Smooth muscle cell (in vitro differentiated cells): ENCODE measurements around the gene TSPEAR. TPM values are rescaled to one million over a fixed set of nuclear protein-coding genes. Genes with fewer than 3 reads are reported as not detected.

ENCODE experiments used
- DNase-seq: peaks from one replicate; lab custom pipeline; 2025; ENCODE audit not compliant: unreplicated experiment; lab: John Stamatoyannopoulos, UW
- H2AFZ ChIP-seq: fragments of 200-600 bp; sonication (generic); 2 replicates; pipeline ENCODE4 v1.6.0; 2016; ENCODE audit warnings: antibody characterized with exemption, low read depth, mild to moderate bottlenecking
- H3F3A ChIP-seq: fragments of 200-600 bp; sonication (generic); 2 replicates; pipeline ENCODE4 v1.6.0; 2017; ENCODE audit warnings: antibody characterized with exemption, low read depth
- H3K27ac ChIP-seq: fragments of 200-600 bp; sonication (generic); 2 replicates; pipeline ENCODE4 v1.5.1; 2016; ENCODE audit warnings: low read depth, mild to moderate bottlenecking
- H3K27me3 ChIP-seq: fragments of 200-600 bp; sonication (generic); 2 replicates; pipeline ENCODE4 v1.6.1; 2016; ENCODE audit warnings: low read depth, mild to moderate bottlenecking
- H3K36me3 ChIP-seq: fragments of 200-600 bp; sonication (generic); 2 replicates; pipeline ENCODE4 v1.5.1; 2016; ENCODE audit warnings: low read depth
- H3K4me1 ChIP-seq: fragments of 200-600 bp; sonication (generic); 2 replicates; pipeline ENCODE4 v1.5.1; 2016; ENCODE audit warnings: low read depth
- H3K4me2 ChIP-seq: fragments of 200-600 bp; sonication (generic); 2 replicates; pipeline ENCODE4 v1.6.0; 2016; ENCODE audit warnings: mild to moderate bottlenecking
- H3K4me3 ChIP-seq: fragments of 200-600 bp; sonication (generic); 2 replicates; pipeline ENCODE4 v1.5.1; 2016; ENCODE audit warnings: mild to moderate bottlenecking
- H3K79me2 ChIP-seq: fragments of 200-600 bp; sonication (generic); 2 replicates; pipeline ENCODE4 v1.6.0; 2016; ENCODE audit warnings: low read depth, mild to moderate bottlenecking
- H3K9ac ChIP-seq: fragments of 200-600 bp; sonication (generic); 2 replicates; pipeline ENCODE4 v1.6.0; 2016; ENCODE audit warnings: low read depth
- H3K9me3 ChIP-seq: fragments of 200-600 bp; sonication (generic); replicated peaks from 2 replicates; pipeline ENCODE4 v1.5.1; 2016; ENCODE audit warnings: low read depth
- H4K20me1 ChIP-seq: fragments of 200-600 bp; sonication (generic); 2 replicates; pipeline ENCODE4 v1.6.0; 2016; ENCODE audit warnings: low read depth
- CTCF ChIP-seq: fragments of 200-600 bp; sonication (generic); IDR thresholded peaks from 2 replicates; pipeline ENCODE4 v1.5.1; 2017; ENCODE audit warnings: borderline replicate concordance, mild to moderate bottlenecking, antibody characterized with exemption; ENCODE audit not compliant: insufficient read depth, poor library complexity, severe bottlenecking
- WGBS: methylation state at CpG from one replicate; pipeline ENCODE4 v1.1.7; 2016; ENCODE audit warnings: low lambda C conversion rate; 5-methylcytosine and 5-hydroxymethylcytosine counted together
- polyA plus RNA-seq: library from polyadenylated mRNA; unstranded; fragments of >200 nt; fragmentation: Nextera tagmentation; extraction: Ambion mirVana; gene quantifications from 2 replicates; pipeline ENCODE4 v1.2.1, GENCODE V29; 2016
- total RNA-seq: library from RNA; depleted of rRNA; stranded (reverse); fragments of >200 nt; gene quantifications from 2 replicates; pipeline ENCODE4 v1.2.3, GENCODE V29; 2014

TSPEAR gene
- total and polyA plus RNA-seq, 2 experiments from 2014 or later: 0.71 TPM; not detected in 1

GRCh38 chr21:44713130-44713529 lies 1.8 kb upstream of the TSPEAR start:
- H3K27me3 ChIP-seq: peaks cover 89% of the 10 kb centered on the region
- H3K4me1 ChIP-seq: peaks cover 36% of the 10 kb centered on the region
- no peak for DNase-seq
- WGBS: 84% methylated on average over 9 of the region's 9 CpGs
- no peak overlapping the region for H2AFZ ChIP-seq
- no peaks in the 10 kb centered on the region for H3F3A ChIP-seq
- no peak overlapping the region for H3K27ac ChIP-seq
- H3K36me3 ChIP-seq: no peaks in the 10 kb centered on the region
- no peak overlapping the region for H3K9ac ChIP-seq
- no peak for TF ChIP-seq CTCF
- H3K4me3 ChIP-seq: no peak overlapping the region
- no peaks in the 10 kb centered on the region for H3K79me2 ChIP-seq
- H4K20me1 ChIP-seq: no peaks in the 10 kb centered on the region
- no peaks in the 10 kb centered on the region for H3K9me3 ChIP-seq
- H3K4me2 ChIP-seq: no peak overlapping the region

GRCh38 chr21:44712203-44713028 lies 1.0 kb upstream of the TSPEAR start:
- DNase-seq: no peak
- Histone ChIP-seq H3K79me2 (no peaks in the 10 kb centered on the region), H3K9me3 (no peaks in the 10 kb centered on the region), H3K27ac (no peak overlapping the region), H3K27me3 (peaks cover 90% of the 10 kb centered on the region), H3K4me1 (peaks cover 38% of the 10 kb centered on the region), H3K36me3 (no peaks in the 10 kb centered on the region), H2AFZ (no peak overlapping the region), H3K9ac (no peak overlapping the region), H4K20me1 (no peaks in the 10 kb centered on the region), H3K4me3 (no peak overlapping the region), H3F3A (no peaks in the 10 kb centered on the region), H3K4me2 (peak overlapping the region; percentile 33)
- no peak for TF ChIP-seq CTCF
- WGBS: 20% methylated on average over 22 of the region's 22 CpGs

GRCh38 chr21:44710756-44711326 lies 531 bp downstream of the TSPEAR start:
- no peaks in the 10 kb centered on the region for H3K9me3 ChIP-seq
- H3K4me2 ChIP-seq: peak overlapping the region; percentile 33
- H3K27me3 ChIP-seq: peaks cover 100% of the 10 kb centered on the region
- no peak for TF ChIP-seq CTCF
- H3K9ac ChIP-seq: no peak overlapping the region
- no peaks in the 10 kb centered on the region for H3K79me2 ChIP-seq
- WGBS: 3% methylated on average over 19 of the region's 20 CpGs
- H2AFZ ChIP-seq: no peak overlapping the region
- H3K27ac ChIP-seq: no peak overlapping the region
- no peak for DNase-seq
- no peaks in the 10 kb centered on the region for H4K20me1 ChIP-seq
- H3K4me1 ChIP-seq: peaks cover 41% of the 10 kb centered on the region
- H3F3A ChIP-seq: no peaks in the 10 kb centered on the region
- H3K36me3 ChIP-seq: no peaks in the 10 kb centered on the region
- H3K4me3 ChIP-seq: no peak overlapping the region

- H3K27ac ChIP-seq: no peak overlapping the region
- H3K4me3 ChIP-seq: no peak overlapping the region
- H3K9ac ChIP-seq: no peak overlapping the region
- no peaks in the 10 kb centered on the region for H3K79me2 ChIP-seq
- peaks cover 100% of the 10 kb centered on the region for H3K27me3 ChIP-seq
- peaks cover 41% of the 10 kb centered on the region for H3K4me1 ChIP-seq
- H3K4me2 ChIP-seq: peak overlapping the region; percentile 25
- H3K9me3 ChIP-seq: no peaks in the 10 kb centered on the region
- no peak overlapping the region for H2AFZ ChIP-seq
- no peak for DNase-seq
- WGBS: 3% methylated on average over 17 of the region's 17 CpGs
- no peaks in the 10 kb centered on the region for H3F3A ChIP-seq
- no peaks in the 10 kb centered on the region for H4K20me1 ChIP-seq
- no peaks in the 10 kb centered on the region for H3K36me3 ChIP-seq
- TF ChIP-seq CTCF: no peak
These were observed 1.1 kb downstream of the TSPEAR start for GRCh38 chr21:44710294-44710665.
